ENCODE results near the gene COL21A1. TPM values are rescaled to one million over a fixed set of nuclear protein-coding genes. Genes with fewer than 3 reads are reported as not detected.

COL21A1 gene
- total RNA-seq, 2 experiments from 2014 or later = not detected

DNA sequence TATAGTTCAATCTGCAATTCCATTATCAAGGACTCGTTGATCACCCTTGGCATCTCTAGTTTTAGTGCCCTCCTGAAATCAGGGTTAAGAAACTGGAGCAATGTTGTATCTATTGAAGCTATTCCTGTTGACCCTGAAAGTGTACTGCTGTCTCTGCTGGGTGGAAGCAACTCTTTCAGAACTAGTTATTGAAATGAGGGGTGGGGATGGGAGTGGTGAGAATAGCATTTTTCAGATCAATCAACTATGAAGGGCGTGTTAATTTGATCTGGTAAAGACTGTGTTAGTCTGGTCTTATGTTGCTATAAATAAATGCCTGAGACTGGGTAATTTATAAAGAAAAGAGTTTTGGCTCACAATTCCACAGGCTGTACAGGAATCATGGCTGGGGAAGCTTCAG, 219.5 kb downstream of the COL21A1 start:
- H3K27me3 Mint-ChIP-seq = no peaks in the 10 kb centered on the region
- no peak for TF ChIP-seq CTCF (IDR thresholded peaks at IDR 0.05)
- H3K4me3 ChIP-seq (ENCODE audit: low read length) = no peak overlapping the region

DNA sequence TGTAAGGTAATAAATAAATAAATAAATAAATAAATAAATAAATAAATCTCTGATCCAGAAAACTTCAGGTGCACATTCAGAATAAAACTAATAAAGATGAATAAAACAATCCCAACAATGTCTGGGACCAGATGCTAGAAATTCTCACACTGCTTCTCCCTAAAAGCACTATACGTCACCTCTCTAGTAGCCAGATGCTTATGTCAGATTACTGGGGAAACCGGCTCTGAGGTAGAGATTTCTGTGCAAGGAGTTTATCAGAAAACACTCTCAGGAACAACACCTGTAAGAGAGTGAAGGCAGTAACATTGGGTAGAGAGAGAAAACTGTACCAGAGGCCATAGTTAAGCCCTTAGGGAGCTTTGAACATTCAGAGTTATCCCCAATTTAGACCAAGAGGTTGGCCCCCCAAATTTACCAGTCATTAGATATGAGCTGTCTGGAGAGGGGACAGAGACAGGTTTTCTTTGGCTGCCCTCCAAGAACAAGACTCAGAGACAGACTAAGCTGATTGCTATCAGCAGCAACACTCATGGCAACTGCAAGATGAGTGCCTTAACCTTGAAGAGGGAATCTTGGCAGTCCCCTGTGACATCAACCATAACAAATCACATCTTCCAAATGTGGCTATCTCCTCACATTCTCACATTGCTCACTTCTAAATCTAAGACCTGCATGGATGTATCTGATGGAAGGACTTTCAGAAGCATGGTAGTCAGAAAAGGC, 220.8 kb downstream of the COL21A1 start:
- no peak for ATAC-seq (ENCODE audit: poor library complexity)
- no peak overlapping the region for H3K4me3 Mint-ChIP-seq
- H3K36me3 ChIP-seq (ENCODE audit: insufficient read depth, low read length) = no peaks in the 10 kb centered on the region
- no peak overlapping the region for H3K4me3 ChIP-seq (ENCODE audit: low read length)
- no peaks in the 10 kb centered on the region for H3K4me1 ChIP-seq (ENCODE audit: insufficient read depth, low read length)
- H3K4me1 Mint-ChIP-seq (ENCODE audit: low read depth) = no peaks in the 10 kb centered on the region
- intact Hi-C loops (cut with DNase I, micrococcal nuclease) = no loop called here
- no peaks in the 10 kb centered on the region for H3K27me3 Mint-ChIP-seq
- H3K9me3 ChIP-seq (ENCODE audit: control insufficient read depth in 1 of 2, insufficient read depth in 1 of 2, low read length in 2 of 2) = peaks cover 0 to 3% of the 10 kb centered on the region in 2 experiments
- TF ChIP-seq CTCF (IDR thresholded peaks at IDR 0.05) = no peak
- no peak for DNase-seq
- peaks cover 5% of the 10 kb centered on the region for H3K9me3 Mint-ChIP-seq
- H3K27me3 ChIP-seq (ENCODE audit: control insufficient read depth in 1 of 2, insufficient read depth in 2 of 2, low read length in 2 of 2) = no peaks in the 10 kb centered on the region
- POLR2A ChIA-PET = no interaction called here
- H3K27ac Mint-ChIP-seq = no peak overlapping the region
- H3K36me3 Mint-ChIP-seq (ENCODE audit: low read depth) = no peaks in the 10 kb centered on the region
- CTCF ChIA-PET = no interaction called here
- H3K27ac ChIP-seq (ENCODE audit: low read depth in 1 of 2, low read length in 2 of 2) = no peak overlapping the region

More for the DNA sequence above, 219.5 kb downstream of the COL21A1 start:
- H3K27ac ChIP-seq (ENCODE audit: low read depth in 1 of 2, low read length in 2 of 2) = no peak overlapping the region
- H3K4me1 Mint-ChIP-seq (ENCODE audit: low read depth) = no peaks in the 10 kb centered on the region
- CTCF ChIA-PET = no interaction called here
- no peaks in the 10 kb centered on the region for H3K27me3 ChIP-seq (ENCODE audit: control insufficient read depth in 1 of 2, insufficient read depth in 2 of 2, low read length in 2 of 2)
- POLR2A ChIA-PET = no interaction called here
- peaks cover 1 to 3% of the 10 kb centered on the region in 2 experiments for H3K9me3 ChIP-seq (ENCODE audit: control insufficient read depth in 1 of 2, insufficient read depth in 1 of 2, low read length in 2 of 2)
- no peak overlapping the region for H3K4me3 Mint-ChIP-seq
- no peak overlapping the region for H3K27ac Mint-ChIP-seq
- DNase-seq = no peak
- intact Hi-C loops (cut with DNase I, micrococcal nuclease) = no loop called here
- H3K4me1 ChIP-seq (ENCODE audit: insufficient read depth, low read length) = no peaks in the 10 kb centered on the region
- H3K36me3 ChIP-seq (ENCODE audit: insufficient read depth, low read length) = no peaks in the 10 kb centered on the region
- no peaks in the 10 kb centered on the region for H3K36me3 Mint-ChIP-seq (ENCODE audit: low read depth)
- ATAC-seq (ENCODE audit: poor library complexity) = no peak
- H3K9me3 Mint-ChIP-seq = peaks cover 5% of the 10 kb centered on the region

DNA sequence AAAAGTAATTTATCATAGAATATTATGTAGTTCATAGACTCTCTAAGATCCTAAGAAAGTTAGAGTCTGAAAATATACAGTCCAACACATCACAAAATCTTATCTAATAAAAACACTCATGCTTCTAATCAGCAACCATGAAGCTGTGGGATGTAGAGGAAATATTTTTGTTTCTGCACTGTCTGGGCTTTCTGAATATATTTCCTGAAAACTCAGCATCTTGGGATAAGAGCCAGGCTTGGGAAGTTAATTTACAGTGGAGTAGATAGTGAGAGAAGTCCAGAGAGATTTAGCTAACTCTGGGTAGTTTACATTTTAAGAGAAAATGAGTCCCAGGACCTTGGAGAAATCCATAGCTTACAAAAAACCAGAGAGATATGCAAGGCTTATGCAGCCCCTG, 221.6 kb downstream of the COL21A1 start:
- DNase-seq (no peak), ATAC-seq (ENCODE audit: poor library complexity) (no peak)
- ChIA-PET CTCF (no interaction called here), POLR2A (no interaction called here)
- H3K27me3 ChIP-seq (ENCODE audit: control insufficient read depth in 1 of 2, insufficient read depth in 2 of 2, low read length in 2 of 2) = no peaks in the 10 kb centered on the region
- no peaks in the 10 kb centered on the region for H3K4me1 ChIP-seq (ENCODE audit: insufficient read depth, low read length)
- Mint-ChIP-seq H3K9me3 (peaks cover 6% of the 10 kb centered on the region), H3K4me3 (no peak overlapping the region), H3K27me3 (no peaks in the 10 kb centered on the region), H3K36me3 (ENCODE audit: low read depth) (no peaks in the 10 kb centered on the region), H3K27ac (no peak overlapping the region), H3K4me1 (ENCODE audit: low read depth) (no peaks in the 10 kb centered on the region)
- H3K27ac ChIP-seq (ENCODE audit: low read depth in 1 of 2, low read length in 2 of 2) = no peak overlapping the region
- no peak overlapping the region for H3K4me3 ChIP-seq (ENCODE audit: low read length)
- no peak for TF ChIP-seq CTCF (IDR thresholded peaks at IDR 0.05)
- intact Hi-C loops (cut with DNase I, micrococcal nuclease) = no loop called here
- no peaks in the 10 kb centered on the region for H3K36me3 ChIP-seq (ENCODE audit: insufficient read depth, low read length)
- H3K9me3 ChIP-seq (ENCODE audit: control insufficient read depth in 1 of 2, insufficient read depth in 1 of 2, low read length in 2 of 2) = peaks cover 0 to 3% of the 10 kb centered on the region in 2 experiments
